Natural killer cell (primary cell): ENCODE results near the gene SPATA20. TPM values are rescaled to one million over a fixed set of nuclear protein-coding genes. Genes with fewer than 3 reads are reported as not detected.

Experiments used
- ATAC-seq, 3 donors: fragments of 150-1000 bp in 2 of 3; fragments of 200-7000 bp in 1 of 3; cut with Tn5 transposase; 1 replicate in 1 of 3; 2 replicates in 2 of 3; pipeline ENCODE4 v1.10.0; 2021; ENCODE audit warnings: mild to moderate bottlenecking in 2 of 3, moderate library complexity in 2 of 3
- DNase-seq, 2 donors: peaks; one replicate each; pipeline versions ENCODE4 v3.0.0 to v3.0.0-alpha.2; 2013 to 2021; ENCODE audit warnings: mixed read lengths in 1 of 2
- H3K27ac ChIP-seq: one replicate; pipeline ENCODE4 v1.5.1; 2013; ENCODE audit warnings: mild to moderate bottlenecking, low read length
- H3K27me3 ChIP-seq: one replicate; pipeline ENCODE4 v1.6.1; 2013; ENCODE audit warnings: low read length; ENCODE audit not compliant: control insufficient read depth, insufficient read depth
- H3K36me3 ChIP-seq: one replicate; pipeline ENCODE4 v1.6.1; 2013; ENCODE audit warnings: low read length; ENCODE audit not compliant: control insufficient read depth, insufficient read depth
- H3K4me1 ChIP-seq: one replicate; pipeline ENCODE4 v1.6.1; 2013; ENCODE audit warnings: low read length; ENCODE audit not compliant: control insufficient read depth, insufficient read depth
- H3K4me3 ChIP-seq: one replicate; pipeline ENCODE4 v1.5.1; 2013; ENCODE audit warnings: low read length
- H3K9me3 ChIP-seq: one replicate; pipeline ENCODE4 v1.6.1; 2013; ENCODE audit warnings: low read length; ENCODE audit not compliant: control insufficient read depth, insufficient read depth
- H3K27ac Mint-ChIP-seq, 2 donors: one replicate each; pipeline ENCODE4 v1.8.0; 2022; ENCODE audit warnings: mild to moderate bottlenecking in 2 of 2, mixed read lengths in 2 of 2, moderate library complexity in 1 of 2
- H3K27me3 Mint-ChIP-seq, 2 donors: one replicate each; pipeline ENCODE4 v1.8.0; 2022; ENCODE audit warnings: low read depth in 2 of 2, mixed read lengths in 2 of 2
- H3K36me3 Mint-ChIP-seq: one replicate; pipeline ENCODE4 v1.8.0; 2022; ENCODE audit warnings: mixed read lengths
- H3K4me1 Mint-ChIP-seq, 2 donors: one replicate each; pipeline ENCODE4 v1.8.0; 2022; ENCODE audit warnings: mixed read lengths in 2 of 2
- H3K4me3 Mint-ChIP-seq: one replicate; pipeline ENCODE4 v1.8.0; 2022; ENCODE audit warnings: mild to moderate bottlenecking, moderate library complexity, mixed read lengths
- H3K9me3 Mint-ChIP-seq, 2 donors: one replicate each; pipeline ENCODE4 v1.8.0; 2022; ENCODE audit warnings: mixed read lengths in 2 of 2
- WGBS: methylation state at CpG from one replicate; pipeline ENCODE4 v1.1.7; 2013; ENCODE audit warnings: missing lambda C conversion rate; ENCODE audit not compliant: insufficient coverage; 5-methylcytosine and 5-hydroxymethylcytosine counted together
- intact Hi-C: fragments of 100-400 bp; cut with micrococcal nuclease; formaldehyde crosslinking; loops from one replicate; pipeline ENCODE4 v1.14.2; 2022
- total RNA-seq, 4 donors: library from RNA; stranded (reverse); fragments of 120-200 nt in 1 of 4; gene quantifications; one replicate each; pipeline versions ENCODE4 v1.2.3 to v1.2.4, GENCODE V29; 2013 to 2022
- TF ChIP-seq, protein P1 (sequence below): fragments of 200-600 bp; IDR thresholded peaks from one replicate; pipeline ENCODE4 v1.8.0; 2022; ENCODE audit warnings: antibody characterized with exemption

The SPATA20 gene
- total RNA-seq, 3 donors from 2014 or later (not counting 1 experiment from before 2014, with no cell fraction given), result 30.7 to 45.5 (median 32.5) TPM

DNA sequence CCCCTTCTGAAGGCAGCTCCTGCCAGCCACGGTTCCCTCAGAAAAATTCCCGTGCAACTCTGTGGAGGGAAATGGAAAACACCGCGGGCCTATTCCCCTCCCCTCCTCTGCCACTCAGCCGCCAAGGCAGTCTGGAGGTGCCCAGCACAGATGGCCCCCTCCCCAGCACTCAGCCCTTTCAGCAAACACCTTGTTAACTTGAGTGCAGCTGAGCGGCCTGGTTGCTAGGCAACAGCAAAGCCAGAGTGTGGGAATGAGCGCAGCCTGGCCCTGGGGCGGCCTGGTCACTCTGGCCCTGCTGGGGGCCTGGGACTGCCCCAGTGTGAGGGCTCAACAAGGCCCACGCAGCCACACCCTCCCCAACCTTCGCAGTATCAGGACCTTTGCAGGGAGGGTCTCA is 46.3 kb downstream of the SPATA20 start:
- H3K36me3 ChIP-seq, result no peaks in the 10 kb centered on the region
- ATAC-seq (no peak), DNase-seq (no peak)
- Mint-ChIP-seq H3K27ac (no peak overlapping the region), H3K4me3 (no peak overlapping the region), H3K4me1 (no peaks in the 10 kb centered on the region), H3K9me3 (no peaks in the 10 kb centered on the region), H3K27me3 (peaks cover 0 to 2% of the 10 kb centered on the region in 2 donors), H3K36me3 (no peaks in the 10 kb centered on the region)
- no peak overlapping the region for H3K27ac ChIP-seq
- 69% methylated on average over 10 of the region's 10 CpGs for WGBS
- intact Hi-C loops, result no loop called here
- H3K4me1 ChIP-seq, result no peaks in the 10 kb centered on the region
- H3K9me3 ChIP-seq, result no peaks in the 10 kb centered on the region
- no peaks in the 10 kb centered on the region for H3K27me3 ChIP-seq
- TF ChIP-seq, protein P1, sequence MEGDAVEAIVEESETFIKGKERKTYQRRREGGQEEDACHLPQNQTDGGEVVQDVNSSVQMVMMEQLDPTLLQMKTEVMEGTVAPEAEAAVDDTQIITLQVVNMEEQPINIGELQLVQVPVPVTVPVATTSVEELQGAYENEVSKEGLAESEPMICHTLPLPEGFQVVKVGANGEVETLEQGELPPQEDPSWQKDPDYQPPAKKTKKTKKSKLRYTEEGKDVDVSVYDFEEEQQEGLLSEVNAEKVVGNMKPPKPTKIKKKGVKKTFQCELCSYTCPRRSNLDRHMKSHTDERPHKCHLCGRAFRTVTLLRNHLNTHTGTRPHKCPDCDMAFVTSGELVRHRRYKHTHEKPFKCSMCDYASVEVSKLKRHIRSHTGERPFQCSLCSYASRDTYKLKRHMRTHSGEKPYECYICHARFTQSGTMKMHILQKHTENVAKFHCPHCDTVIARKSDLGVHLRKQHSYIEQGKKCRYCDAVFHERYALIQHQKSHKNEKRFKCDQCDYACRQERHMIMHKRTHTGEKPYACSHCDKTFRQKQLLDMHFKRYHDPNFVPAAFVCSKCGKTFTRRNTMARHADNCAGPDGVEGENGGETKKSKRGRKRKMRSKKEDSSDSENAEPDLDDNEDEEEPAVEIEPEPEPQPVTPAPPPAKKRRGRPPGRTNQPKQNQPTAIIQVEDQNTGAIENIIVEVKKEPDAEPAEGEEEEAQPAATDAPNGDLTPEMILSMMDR, result no peak
- no peak overlapping the region for H3K4me3 ChIP-seq

DNA sequence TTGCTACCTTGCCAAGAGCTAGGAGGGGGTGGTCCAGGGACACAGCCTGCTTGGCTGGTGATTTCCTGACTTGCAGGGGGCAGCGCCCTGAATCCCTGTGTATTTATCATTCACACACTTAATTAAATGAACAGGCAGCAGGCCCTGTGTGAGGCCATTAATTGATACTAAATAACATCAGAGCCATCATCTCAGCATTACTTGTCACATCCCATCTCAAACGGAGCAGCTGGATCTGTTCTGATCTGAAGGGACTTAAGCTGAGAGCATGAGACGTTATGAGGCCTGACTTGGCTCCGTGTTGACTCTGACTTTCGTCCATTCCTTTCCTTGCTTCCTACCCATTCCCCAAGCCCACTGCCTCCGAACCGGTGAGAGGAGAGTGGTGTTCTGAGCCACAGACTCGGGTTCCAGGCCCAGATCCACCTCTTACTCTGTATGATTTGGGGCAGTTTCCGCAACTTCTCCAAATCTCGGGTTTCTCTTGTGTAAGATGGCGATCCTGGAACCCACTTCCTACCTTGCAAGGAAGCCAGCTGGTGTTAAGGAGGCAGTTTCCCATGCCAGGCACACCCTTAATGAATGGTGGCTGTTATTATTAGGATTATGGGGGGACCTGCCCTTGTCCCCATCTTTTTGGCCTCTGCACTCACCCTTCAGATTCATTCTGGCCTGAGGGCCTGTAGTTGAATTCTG is 47.3 kb downstream of the SPATA20 start:
- Mint-ChIP-seq H3K4me3 (no peak overlapping the region), H3K27me3 (peaks cover 0 to 2% of the 10 kb centered on the region in 2 donors), H3K36me3 (no peaks in the 10 kb centered on the region), H3K9me3 (no peaks in the 10 kb centered on the region), H3K27ac (no peak overlapping the region), H3K4me1 (no peaks in the 10 kb centered on the region)
- 83% methylated on average over 10 of the region's 11 CpGs for WGBS
- H3K36me3 ChIP-seq, result no peaks in the 10 kb centered on the region
- H3K4me1 ChIP-seq, result no peaks in the 10 kb centered on the region
- no peak for DNase-seq
- no peaks in the 10 kb centered on the region for H3K9me3 ChIP-seq
- intact Hi-C loops, result no loop called here
- no peak for ATAC-seq
- H3K4me3 ChIP-seq, result no peak overlapping the region
- H3K27ac ChIP-seq, result no peak overlapping the region
- TF ChIP-seq, protein P1, result no peak
- no peaks in the 10 kb centered on the region for H3K27me3 ChIP-seq

DNA sequence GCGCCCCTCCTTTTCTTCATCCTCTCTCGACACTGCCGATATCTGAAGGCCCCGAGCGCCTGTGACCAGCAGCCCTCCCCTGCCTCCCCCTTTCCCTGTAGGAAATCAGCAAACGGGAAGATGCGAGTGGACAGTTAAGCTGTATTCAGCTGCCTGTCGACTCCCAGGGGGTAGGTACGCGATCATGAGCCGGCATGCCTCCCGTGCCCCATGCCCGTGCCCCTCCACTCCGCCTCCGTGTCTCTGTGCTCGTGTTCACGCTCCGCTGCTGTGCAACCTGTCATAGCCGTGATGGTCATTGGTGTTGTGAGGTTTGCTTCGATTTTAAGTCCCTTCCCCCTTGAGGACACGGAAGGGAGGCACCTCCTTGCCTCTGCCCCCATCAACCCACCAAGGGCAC is 47.9 kb downstream of the SPATA20 start:
- H3K9me3 ChIP-seq, result no peaks in the 10 kb centered on the region
- Mint-ChIP-seq H3K27me3 (peaks cover 0 to 2% of the 10 kb centered on the region in 2 donors), H3K27ac (no peak overlapping the region), H3K4me3 (no peak overlapping the region), H3K36me3 (no peaks in the 10 kb centered on the region), H3K4me1 (no peaks in the 10 kb centered on the region), H3K9me3 (no peaks in the 10 kb centered on the region)
- no peaks in the 10 kb centered on the region for H3K27me3 ChIP-seq
- H3K4me1 ChIP-seq, result no peaks in the 10 kb centered on the region
- H3K27ac ChIP-seq, result no peak overlapping the region
- H3K36me3 ChIP-seq, result no peaks in the 10 kb centered on the region
- TF ChIP-seq, protein P1, result no peak
- ATAC-seq, result no peak
- 88% methylated on average over 21 of the region's 21 CpGs for WGBS
- no peak overlapping the region for H3K4me3 ChIP-seq
- intact Hi-C loops, result no loop called here
- no peak for DNase-seq
